Stimulated activated CD4-positive, alpha-beta T cell treated with anti-CD3 and anti-CD28 coated beads, Interleukin-2, amount 100 ng/mL, for 48 hours (primary cell): Measurements from ENCODE around the gene APPL2.
"Not testable (repeated sequence)": the region's sequence is repeated elsewhere in the genome, so short reads cannot be mapped to it uniquely, and the experiment has no call there.

Source experiments
- DNase-seq, 2 donors: peaks; one replicate each; pipeline ENCODE4 v3.0.0-alpha.2; 2020

Gene APPL2

DNA sequence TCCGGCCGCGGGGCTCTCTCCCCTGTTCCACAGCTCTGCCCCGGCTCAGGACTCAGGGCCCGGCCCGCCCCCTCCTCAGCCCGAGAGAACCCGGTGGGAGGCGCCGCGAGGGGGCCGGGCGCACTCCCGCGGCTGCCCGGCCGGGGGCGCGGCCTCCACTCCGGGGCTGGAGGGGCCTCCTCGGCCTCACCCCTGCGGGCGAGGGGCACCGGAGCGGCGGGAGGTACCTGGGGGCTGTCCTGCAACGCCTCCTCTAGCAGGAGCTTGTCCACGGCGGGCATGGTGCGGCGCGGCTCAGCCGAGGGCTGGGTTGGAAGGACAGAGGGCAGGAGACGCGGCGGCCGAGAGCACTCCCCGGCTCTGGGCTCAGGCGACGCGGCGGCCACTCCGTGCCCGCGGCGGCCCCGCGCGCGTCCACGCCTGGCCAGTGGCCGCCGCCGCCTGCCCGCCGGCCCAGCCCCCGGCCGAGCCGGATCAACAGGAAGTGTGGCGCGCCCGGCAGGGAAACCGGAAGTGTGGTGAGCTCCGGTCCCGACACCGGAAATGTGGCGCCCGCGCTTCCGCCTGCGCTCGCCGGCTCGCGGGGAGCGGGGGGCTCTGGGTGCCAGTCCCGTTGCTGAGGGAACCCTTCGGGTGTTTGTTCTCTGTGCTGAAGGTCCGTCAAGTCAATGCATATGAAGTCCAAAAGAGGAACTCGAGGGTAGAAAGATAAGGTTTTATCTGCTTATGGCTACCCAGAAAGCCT is at the start of gene APPL2:
Gene APPL2 (minus strand): TSS at position 443 of the 745 bp plus-strand sequence. CDS start 162 bp downstream, at position 281.
- peak; percentile 72 to 78 for DNase-seq

DNA sequence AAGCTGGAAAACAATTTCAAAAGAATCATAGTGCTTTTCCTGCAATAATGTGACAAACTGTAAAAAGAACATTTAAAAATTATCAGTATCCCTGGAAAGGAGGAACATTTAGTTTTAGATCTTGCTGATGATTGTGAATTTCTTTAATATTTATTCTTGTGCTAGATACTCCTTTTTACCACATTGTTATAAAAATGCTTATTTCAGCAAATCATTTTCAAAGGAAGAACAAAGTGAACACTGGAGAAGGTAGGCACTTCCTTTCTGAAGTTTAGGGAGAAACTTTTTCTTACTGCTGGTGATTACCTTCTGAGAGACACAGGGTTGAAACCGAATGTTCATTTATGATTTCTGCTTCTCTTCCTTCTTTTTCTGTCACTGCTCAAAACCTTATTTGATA is 49.4 kb upstream of the APPL2 start:
- no peak for DNase-seq

DNA sequence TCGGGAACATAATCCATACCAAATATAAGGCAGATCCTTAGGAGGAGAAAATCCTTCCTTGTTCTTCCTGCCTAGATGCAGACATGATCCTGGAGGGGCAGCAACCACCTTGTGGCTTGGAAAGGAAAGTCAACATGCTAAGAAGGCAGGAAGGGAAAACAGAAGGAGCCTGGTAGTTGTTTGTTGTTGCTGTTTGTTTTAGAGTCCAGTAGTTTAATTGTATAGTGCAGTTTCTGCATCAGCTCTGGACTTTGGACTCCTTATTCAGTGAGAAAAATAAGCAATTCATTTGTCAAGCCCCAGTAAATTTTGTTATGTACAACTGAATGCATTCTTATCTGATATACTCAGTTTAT is 45.7 kb upstream of the APPL2 start:
- no peak for DNase-seq

DNA sequence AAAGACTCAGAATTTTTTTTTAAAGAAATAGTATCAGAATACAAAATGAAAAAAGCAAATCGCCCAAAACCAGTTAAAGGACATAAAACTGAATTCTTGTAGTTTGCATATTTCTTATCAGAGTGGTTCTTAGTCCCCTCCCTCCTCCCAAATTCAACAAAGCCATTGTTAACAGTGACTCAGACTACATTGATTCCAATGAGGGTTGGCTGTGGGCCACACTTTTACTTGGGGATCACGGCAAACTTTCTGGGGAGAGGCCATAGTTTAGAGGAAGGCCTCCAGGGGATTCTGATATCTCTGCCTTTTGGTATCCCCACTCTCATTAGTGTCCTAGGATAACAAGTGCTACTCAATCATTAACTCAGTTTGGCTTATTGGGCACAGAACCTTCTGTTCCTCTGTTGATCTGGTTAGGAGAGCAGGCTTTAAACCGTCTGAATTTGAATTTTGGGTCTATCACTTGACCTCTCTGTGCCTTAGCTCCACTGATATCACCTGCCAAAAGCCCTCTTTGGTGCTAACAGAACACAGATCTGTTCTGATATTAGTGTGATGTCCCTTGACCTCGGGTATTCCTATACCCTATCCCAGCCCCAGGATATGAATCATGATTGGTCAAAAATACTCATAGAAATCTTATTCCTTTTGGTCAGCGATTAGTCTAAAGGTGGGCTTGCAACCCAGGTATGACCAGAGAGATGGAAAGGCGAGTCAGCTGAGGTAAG is 45.2 kb upstream of the APPL2 start:
- DNase-seq, result no peak

GRCh38 chr12:105279460-105280056 is 43.6 kb upstream of the APPL2 start:
- peak; percentile 29 to 30 for DNase-seq

DNA sequence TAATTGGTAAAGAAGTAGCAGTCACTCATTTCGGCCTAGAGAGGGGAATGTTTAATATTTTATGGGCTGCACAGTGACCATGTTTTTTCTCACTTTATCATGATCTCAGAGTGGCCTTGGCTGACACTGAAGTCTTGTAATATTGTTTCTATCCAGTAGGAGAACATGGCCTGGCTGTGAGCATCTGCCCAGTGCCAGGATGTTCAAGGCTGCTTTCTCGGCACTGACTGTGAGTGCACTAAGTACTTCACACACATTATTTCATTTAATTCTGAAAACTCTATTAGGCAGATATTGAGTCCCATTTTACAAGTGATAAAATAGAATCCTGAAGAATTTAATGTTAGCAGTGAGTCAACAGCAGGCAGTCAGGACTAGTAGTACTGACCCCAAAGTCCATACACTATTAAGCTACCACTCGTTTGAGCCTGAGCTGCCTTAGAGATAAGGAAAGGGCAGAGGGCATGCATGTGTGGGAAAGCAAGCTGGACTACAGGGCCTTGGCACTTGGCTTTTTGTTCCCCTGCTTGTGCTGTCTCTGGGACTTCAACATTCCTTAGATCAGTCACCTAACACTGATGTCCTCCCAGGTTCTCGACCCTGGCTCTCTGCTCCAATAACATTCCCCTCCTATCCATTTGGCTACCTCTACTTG is 42.2 kb upstream of the APPL2 start:
- no peak for DNase-seq

DNA sequence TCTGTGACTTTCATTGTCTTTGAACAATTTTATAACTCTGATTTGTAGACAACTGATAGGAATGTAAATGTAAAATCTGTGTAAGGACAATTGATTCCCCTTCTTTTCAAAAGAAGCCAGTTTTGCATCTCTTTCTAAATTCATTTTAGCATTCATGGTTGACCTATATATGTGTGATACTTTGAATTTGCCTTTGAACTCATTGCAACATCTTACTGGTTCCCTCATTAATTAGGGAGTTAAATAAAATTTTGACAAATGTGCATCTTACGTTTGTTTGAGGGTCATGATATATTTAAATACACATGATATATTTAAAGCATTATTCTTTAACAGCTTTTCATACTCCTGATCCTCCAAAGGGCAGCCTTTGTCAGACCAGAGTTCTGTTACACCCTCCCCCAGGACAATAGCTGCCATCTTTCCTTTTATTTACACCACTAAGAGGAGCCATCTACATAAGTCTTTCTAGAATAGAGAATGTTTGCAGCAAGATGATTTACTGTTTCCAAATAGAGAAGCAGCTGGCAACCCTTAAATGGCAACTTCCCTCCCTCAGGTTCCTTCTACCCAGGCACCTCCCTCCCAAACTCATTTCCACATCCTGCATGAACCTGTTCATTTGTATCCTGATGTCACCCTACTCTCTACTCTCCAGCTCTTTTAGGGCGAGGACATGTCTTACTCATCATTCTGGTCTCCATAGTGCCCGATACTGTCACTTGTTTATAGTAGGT is 40.2 kb upstream of the APPL2 start:
- DNase-seq, result no peak

- no peak for DNase-seq
These were observed 38.6 kb upstream of the APPL2 start for GRCh38 chr12:105274571-105274970.

GRCh38 chr12:105273601-105274000 is 37.6 kb upstream of the APPL2 start:
- no peak for DNase-seq

DNA sequence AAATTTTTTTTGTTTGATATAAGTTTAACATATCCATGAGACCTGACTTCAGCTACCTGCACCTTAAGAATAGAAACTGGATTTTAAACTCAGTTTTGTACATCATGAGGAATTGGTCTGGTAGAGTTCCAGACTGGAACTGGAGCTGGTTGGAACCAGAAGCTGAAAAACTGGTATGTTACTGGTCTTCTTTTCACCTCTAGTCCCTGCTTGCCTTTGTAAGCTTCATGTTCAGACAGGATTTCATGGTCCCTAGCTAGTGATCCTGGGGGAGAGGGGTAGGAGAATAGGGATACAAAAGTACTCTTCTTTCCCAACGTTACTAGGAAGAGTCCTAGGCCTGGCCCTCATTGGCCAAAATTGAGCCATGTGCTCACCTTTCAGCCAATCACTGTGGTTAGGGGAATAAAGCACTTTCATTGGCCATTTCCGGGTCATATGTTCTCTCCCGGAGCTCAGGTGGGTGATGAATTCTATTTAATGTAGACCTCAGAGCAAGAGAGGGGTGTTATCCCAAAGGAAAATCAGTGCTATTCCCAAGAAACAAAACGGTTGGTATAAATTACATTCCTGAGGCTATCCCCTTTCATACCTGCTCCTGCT is 36.9 kb upstream of the APPL2 start:
- no peak for DNase-seq

GRCh38 chr12:105272152-105272551 is 36.2 kb upstream of the APPL2 start:
- DNase-seq, result no peak

GRCh38 chr12:105271364-105271763 is 35.4 kb upstream of the APPL2 start:
- DNase-seq, result no peak

DNA sequence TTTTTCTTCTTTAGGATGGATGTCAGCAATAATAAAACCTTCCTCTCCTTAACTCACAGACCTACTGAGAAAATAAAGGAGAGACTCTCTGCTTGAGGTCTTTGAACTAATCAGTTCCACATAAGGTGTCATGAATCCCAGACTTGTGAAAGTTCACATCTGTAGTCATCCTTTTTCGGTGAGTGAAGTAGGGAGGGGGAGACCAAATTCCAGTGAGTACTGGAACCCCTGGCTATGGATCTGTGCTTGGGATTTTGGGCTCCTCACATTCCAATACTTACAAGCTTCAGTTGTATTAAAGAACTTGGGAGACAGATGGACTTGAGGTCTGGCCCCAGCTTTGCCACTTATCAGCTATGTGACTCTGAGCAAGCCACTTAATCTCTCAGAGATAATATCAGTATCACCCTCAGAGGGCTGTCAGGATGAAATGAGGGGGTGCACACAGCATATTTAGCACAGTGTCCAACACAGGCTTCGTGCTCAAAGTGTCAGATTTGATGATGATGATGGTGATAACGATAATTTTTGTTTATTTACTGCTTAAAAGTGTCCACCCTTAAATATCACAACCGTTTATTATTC is 34.8 kb upstream of the APPL2 start:
- no peak for DNase-seq

DNA sequence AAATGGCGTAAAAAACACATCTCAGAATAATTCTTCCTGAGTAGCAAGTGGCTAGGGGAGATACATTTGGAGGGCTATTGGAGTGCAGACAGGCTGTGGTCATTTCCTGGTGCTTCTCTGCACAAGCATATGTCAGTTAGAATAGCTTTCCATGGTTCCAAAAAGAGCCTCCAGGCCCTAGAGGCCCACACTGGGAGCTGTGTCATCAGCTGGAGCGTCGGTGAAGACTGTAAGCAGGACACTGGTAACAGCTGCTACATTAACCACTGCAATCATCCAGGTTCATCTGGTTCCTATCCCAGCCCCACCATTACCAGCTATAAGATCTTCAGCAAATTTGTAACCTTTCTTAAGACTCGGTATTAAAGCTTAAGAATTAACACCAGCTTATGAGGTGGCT is 31.7 kb upstream of the APPL2 start:
- no peak for DNase-seq

- DNase-seq, result no peak
These were observed 28.8 kb upstream of the APPL2 start for GRCh38 chr12:105264771-105265170.

DNA sequence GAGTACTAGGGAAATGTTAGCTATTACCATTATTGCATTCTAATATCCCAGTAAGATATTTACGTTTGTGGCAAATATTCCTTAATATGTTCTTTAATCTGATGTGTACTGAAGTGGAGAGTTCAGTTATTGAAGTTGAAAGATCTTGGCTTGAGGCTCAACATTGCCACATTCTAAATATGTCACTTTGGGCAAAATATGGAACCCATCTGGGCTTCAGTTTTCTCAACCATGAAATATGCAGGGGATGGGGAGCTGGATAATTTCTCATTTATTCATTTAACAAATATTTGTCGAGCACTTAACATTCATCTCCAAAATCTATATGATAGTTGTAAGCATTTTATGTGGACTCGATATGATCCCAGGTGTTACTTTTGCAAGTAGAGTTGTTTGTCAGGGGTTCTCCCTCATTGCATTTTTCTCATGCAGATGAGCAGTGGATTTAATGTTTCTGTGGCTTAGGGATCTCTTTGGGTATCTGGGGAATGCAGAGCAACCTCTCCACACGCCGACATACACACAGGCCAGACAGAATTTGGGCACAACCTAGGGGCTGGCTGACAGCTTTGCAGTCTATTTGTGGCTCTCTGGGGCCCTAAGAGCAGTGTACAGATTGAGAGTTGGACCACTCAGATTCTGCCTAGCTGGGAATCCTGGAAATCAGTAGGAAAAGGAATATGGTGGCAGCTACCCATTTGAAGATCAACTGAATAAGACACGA is 26.6 kb upstream of the APPL2 start:
- DNase-seq, result no peak

DNA sequence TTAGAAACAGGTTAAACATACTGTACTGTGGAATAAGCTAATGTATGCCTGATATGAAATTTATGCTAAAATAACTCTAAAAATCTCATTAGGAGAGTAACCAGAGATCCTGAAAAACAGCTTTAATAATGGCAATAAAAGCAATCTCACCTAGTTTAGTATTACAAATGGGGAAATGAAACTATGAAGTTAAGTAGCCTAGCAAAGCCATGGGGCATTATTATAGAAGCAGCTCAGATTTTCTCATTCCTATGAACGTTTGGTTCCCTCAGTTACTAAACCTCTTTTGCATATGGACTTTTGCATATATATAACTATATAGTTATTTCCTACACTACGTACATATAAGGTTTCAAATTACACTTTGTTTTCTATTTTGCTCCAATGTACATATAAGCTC is 25.0 kb upstream of the APPL2 start:
- no peak for DNase-seq

- no peak for DNase-seq
These were observed 23.3 kb upstream of the APPL2 start for GRCh38 chr12:105259226-105259625.

- DNase-seq, result no peak
These were observed 21.4 kb upstream of the APPL2 start for GRCh38 chr12:105257321-105257728.

DNA sequence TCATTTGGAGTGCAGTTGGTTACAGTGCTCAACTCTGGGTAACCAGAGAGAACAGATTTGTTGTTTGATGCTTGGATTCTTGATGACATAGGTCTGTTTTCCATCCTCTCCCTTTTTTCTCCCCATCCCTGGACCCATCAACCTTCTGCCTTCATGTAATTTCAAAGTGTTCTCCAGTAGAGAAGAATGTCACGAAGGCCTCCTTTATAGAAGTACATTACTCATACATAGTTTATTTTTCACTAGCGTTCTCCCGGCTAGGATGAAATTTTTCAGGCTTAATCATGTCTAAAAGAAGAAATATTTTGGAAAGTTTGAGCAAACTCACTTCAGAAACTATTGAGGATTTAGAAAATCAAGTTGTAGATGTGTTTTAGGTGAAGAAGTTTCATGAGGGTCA is 20.9 kb upstream of the APPL2 start:
- DNase-seq, result no peak

DNA sequence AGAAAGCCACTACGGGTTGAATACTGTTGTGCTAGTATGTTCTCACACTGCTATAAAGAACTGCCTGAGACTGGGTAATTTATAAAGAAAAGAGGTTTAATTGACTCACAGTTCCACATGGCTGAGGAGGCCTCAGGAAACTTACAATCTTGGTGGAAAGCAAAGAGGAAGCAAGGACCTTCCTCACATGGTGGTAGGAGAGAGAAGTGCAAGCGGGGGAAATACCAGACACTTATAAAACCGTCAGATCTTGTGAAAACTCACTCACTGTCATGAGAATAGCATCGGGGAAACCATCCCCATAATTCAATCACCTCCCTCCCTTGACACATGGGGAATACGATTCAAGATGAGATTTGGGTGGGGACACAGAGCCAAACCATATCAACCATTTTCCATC is 20.5 kb upstream of the APPL2 start:
- DNase-seq, result not testable (repeated sequence)
